HT-29 (cell line): ENCODE data around the gene FHIT. TPM values are rescaled to one million over a fixed set of nuclear protein-coding genes. Genes with fewer than 3 reads are reported as not detected.
"Not testable (repeated sequence)": the region's sequence is repeated elsewhere in the genome, so short reads cannot be mapped to it uniquely, and the experiment has no call there.

Experiments
- DNase-seq: peaks from one replicate; pipeline ENCODE4 v3.0.0-alpha.2; 2015; ENCODE audit warnings: low spot score
- total RNA-seq: library from RNA; depleted of rRNA; stranded (reverse); fragments of >200 nt; shearing (Covaris generic); gene quantifications from 2 replicates; pipeline ENCODE4 v1.2.3, GENCODE V29; 2014

The FHIT gene
- total RNA-seq, 1 experiment from 2014 or later = not detected

- no peak for DNase-seq
These were observed 1440.1 kb downstream of the FHIT start for GRCh38 chr3:59811160-59811559.

- DNase-seq = no peak
These were observed 1440.6 kb downstream of the FHIT start for GRCh38 chr3:59810606-59811005.

GRCh38 chr3:59809710-59810444, 1441.4 kb downstream of the FHIT start:
- peak; percentile 12 for DNase-seq

- no peak for DNase-seq
These were observed 1442.2 kb downstream of the FHIT start for GRCh38 chr3:59809016-59809415.

DNA sequence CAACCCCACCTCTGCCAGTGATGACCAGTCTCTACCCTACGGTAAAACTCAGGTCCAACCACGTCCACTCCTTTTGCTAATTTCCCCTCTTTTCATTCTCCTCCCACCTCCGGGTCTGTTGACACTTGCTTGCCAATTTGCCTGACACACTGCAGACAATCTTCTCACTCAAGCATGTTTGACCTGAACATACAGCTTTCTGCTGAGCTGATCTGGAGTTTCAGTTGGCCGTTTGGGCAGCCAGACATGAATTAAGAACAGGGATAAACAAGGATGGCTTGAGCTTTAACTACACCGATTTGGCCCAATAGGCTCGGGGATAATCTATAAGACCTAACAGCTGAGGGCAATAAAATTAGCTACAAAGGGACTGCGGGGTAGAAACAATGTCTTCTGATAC, 1442.8 kb downstream of the FHIT start:
- no peak for DNase-seq

- no peak for DNase-seq
These were observed 1448.0 kb downstream of the FHIT start for GRCh38 chr3:59803268-59803667.

DNA sequence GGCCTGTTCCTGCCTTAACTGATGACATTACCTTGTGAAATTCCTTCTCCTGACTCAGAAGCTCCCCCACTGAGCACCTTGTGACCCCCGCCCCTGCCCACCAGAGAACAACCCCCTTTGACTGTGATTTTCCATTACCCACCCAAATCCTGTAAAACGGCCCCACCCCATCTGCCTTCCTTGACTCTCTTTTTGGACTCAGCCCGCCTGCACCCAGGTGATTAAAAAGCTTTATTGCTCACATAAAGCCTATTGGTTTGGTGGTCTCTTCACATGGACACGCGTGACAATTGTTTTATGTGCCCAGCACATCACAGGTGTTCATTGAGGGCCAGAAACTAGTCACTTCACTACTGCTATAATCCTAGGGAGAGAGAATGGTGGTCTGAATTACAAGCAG, 1448.8 kb downstream of the FHIT start:
- not testable (repeated sequence) for DNase-seq

GRCh38 chr3:59802045-59802444, 1449.2 kb downstream of the FHIT start:
- no peak for DNase-seq

DNA sequence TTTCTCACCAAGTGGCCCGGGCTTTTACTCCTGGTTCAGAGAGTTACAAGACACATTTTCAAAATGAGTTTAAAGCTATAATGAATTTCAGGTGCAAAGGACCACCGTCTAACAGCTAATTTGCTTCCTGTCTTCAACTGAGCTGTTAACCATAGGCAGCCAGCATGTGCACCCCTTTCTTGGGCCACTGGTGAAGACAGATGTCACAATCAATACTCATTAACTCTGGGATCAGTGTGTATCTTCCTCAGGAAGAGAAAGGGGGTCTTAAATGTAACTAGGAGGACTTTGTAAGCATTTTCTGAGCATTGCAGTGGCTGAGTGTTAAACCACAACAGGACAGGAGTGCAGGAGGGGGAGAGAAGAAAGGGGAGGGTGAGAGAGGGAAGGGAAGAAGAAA, 1450.8 kb downstream of the FHIT start:
- no peak for DNase-seq

DNA sequence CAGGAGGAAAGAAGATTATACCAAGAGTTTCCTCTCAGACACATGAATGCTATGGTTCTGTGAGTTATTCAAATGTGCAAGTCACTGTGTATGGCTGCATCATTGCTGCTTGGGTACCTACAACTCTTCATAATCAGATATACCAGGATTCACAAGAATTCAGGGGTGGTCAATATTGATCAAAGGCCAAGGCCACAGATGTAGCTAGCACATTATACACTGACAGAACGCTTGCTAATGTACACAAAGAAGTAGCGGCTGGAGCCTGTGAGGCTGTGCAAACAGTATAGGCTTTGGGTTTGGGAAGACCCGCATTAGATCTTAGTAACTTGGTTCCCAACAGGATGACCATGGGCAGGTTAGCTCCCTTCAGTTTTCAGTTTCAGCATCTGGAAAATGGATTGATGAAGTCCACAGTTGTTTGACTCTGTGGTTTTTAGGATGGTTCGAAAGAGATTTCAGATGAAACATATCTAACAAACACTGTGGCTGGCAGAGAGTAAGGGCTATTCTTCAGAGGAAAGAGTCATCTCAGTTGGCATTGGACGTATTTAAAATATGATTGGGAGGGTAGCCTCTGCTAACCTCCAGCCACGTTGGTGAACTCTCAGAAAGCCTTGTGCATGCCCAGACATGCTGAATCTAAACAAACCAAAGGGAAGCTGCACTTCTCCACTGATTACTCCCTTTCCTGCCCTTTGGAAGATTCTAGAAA, 1452.7 kb downstream of the FHIT start:
- no peak for DNase-seq

GRCh38 chr3:59797533-59797932, 1453.7 kb downstream of the FHIT start:
- DNase-seq = no peak

GRCh38 chr3:59796456-59796855, 1454.8 kb downstream of the FHIT start:
- no peak for DNase-seq

DNA sequence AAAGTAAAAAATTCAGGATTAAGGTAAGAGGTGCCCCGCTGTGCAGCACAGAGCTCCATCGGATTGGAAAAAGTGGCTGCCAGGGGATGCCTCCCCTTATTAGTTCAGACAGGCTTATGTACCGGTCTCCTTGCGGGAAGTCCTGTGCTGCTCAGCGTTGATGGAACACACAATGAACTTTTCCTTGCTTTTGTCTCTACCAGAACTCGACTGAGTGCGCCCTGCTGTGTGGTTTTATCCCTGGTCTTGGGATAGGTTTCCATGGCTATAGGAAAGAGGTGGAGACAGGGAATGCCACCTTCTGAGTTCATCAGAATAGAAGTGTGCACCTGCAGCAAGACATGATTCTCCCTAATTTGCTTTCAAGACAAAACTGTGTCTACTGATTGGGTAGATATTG, 1455.5 kb downstream of the FHIT start:
- no peak for DNase-seq

- DNase-seq = no peak
These were observed 1457.3 kb downstream of the FHIT start for GRCh38 chr3:59793976-59794375.

DNA sequence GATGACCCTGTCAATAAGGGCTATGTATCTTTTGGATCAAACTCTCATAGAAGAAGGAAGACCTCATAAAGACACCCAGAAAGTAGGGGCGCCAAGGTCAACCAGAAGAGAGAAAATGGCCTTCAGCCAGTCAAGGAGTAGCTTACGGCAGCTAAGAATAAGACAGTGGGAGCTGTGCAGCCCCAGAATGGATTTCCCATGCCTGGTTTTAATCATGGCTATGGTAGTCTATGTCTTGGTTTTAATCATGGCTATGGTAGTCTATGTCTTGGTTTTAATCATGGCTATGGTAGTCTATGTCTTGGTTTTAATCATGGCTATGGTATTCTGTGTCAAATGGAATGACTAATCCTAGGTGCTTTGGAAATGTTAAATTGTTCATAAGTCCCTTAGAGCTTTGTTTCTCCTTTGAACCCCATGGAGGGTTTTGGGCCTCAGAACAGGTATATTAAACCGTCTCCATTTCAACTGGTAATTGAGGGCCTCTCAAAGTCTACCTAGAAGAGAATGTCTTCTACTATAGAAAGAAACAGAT, 1459.4 kb downstream of the FHIT start:
- DNase-seq = no peak

GRCh38 chr3:59790241-59790640, 1461.0 kb downstream of the FHIT start:
- no peak for DNase-seq

DNA sequence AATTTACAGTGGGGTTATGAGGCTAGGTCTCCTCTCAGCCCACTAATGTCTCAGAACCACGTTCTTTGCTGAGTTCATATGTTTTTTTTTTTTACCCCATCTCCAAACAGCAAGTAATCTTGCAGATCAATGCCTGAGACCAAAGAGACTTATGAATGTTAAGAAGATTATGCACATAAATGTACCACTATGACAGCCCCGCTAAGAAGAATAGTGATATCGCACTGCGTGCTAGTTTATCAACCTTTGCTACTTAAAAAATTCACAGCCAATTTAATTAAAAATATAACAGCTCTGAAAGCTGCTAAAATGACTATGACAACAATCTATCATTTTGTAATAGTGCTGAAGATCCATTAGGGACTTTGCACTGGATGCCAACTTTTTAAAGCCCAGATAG, 1462.5 kb downstream of the FHIT start:
- no peak for DNase-seq

DNA sequence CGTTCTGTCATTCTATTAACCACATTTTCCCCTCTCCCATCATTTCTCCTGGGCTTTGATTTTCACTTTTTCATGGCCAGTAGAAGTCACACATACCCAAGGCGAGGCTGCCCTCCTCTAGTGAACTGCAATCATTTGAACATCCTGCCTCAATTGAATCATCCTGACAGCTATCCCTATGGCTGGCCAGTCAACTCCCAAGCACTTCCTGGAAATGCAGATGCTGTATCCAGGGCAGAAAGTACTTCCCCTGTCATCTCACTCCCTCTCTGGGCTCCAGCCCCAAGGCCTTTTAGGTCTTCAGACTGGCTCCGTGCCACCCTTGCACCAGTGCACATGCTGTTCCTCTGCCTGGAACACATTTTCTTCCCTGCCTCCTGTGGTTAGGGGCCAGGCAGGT, 1463.1 kb downstream of the FHIT start:
- no peak for DNase-seq

DNA sequence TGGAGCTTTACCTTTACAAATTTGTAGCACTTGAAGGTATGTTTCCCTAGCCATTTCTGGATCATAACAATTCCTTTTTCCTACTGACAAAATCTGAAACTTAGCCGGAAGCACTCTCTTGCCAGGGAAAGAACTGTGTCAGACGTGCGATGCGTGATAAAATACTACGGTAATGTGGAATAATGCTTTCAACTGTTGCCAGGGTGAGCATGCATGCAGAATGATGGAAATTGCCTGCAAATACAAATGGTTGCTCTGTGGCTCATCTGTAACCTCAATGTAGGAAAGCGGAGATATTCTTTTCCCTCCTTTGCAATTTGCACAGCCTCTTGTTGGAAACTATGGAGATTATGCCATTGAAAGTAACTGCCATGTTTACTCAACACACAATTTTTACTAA, 1464.9 kb downstream of the FHIT start:
- DNase-seq = no peak

- no peak for DNase-seq
These were observed 1467.1 kb downstream of the FHIT start for GRCh38 chr3:59784164-59784563.

DNA sequence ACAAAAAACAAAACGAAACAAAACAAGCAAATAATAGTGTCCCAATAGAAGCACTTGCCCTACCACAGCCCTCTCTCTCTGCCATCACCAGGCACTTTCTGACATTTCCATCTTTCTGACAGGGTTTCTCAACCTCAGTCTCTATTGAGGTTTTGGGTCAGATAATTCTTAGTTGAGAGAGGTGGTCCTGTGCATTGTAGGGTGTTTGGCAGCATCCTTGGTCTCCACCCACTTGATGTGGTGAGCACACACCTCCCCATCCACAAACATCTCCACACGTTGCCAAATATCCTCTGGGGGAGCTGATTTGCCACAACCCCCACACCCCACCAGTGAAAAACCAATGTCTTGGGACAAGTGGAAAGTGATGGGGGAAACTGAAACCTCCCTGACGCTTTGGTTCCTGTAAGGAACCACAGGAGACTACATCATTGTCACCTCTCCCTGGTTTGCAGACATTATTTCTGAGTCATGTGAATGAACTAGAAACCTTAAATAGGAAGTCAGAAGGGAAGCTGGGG, 1467.7 kb downstream of the FHIT start:
- DNase-seq = no peak

GRCh38 chr3:59782664-59783063, 1468.6 kb downstream of the FHIT start:
- DNase-seq = no peak

GRCh38 chr3:59780209-59780608, 1471.0 kb downstream of the FHIT start:
- no peak for DNase-seq
